SH-SY5Y (cell line): ENCODE measurements around the gene IFI27L2.

Experiments
- GATA2 ChIP-seq: IDR thresholded peaks from 2 replicates; pipeline ENCODE4 v1.6.1; 2011; ENCODE audit warnings: mild to moderate bottlenecking, low read depth, low read length
- GATA3 ChIP-seq: IDR thresholded peaks from 2 replicates; pipeline ENCODE4 v1.6.1; 2011; ENCODE audit warnings: low read depth, mild to moderate bottlenecking, low read length, moderate library complexity

GRCh38 chr14:94153750-94154342 is 24.4 kb upstream of the IFI27L2 start:
- no peak for TF ChIP-seq GATA2
- no peak for TF ChIP-seq GATA3
